ENCODE measurements around the gene STKLD1.

DNA sequence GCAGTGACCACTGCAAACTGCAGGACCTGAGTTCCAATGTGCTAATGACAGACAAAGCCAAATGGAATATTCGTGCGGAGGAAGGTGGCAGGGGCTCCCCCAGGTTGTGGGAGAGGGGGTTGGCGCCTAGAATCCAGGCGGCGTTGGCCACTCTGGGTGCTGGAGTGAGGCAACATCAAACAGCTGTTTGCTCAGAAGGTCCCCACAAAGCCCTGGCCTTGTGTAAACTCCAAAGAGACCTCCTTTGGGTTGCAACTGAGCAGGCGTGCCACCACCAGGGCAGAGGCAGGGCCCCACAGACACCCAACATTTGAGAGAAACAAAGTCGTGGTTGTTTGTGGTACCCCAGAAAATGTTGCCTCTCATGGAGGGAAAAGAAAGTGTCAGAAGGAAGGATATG lies 14.5 kb downstream of the STKLD1 start:
- TF ChIP-seq CTCF (IDR thresholded peaks at IDR 0.05) (no peak), POLR2A (IDR thresholded peaks at IDR 0.05) (no peak)

Data from lower leg skin (tissue), 3 donors.